HEK293 (cell line): Measurements from ENCODE around the gene IFIT5.

Experiments used
- CTCF ChIA-PET: fragments of 350-600 bp; formaldehyde crosslinking; extraction: SDS; loops from one replicate; lab custom pipeline; 2021; ENCODE audit warnings: antibody characterized with exemption; lab: Yijun Ruan, JAX
- POLR2A ChIA-PET: fragments of 300-600 bp; formaldehyde crosslinking; extraction: SDS; loops from one replicate; lab custom pipeline; 2020; ENCODE audit warnings: antibody characterized with exemption, inconsistent platforms; lab: Yijun Ruan, JAX
- H3K27ac ChIP-seq: fragments of 200-500 bp; sonication (Bioruptor generic); 2 replicates; pipeline ENCODE4 v1.5.1; 2014; ENCODE audit warnings: low read depth, low read length, control low read depth, inconsistent platforms; ENCODE audit errors: extremely low read depth
- H3K36me3 ChIP-seq, 2 experiments: fragments of 200-500 bp in 1 of 2; sonication (Bioruptor generic) in 1 of 2; 1 replicate in 1 of 2; 2 replicates in 1 of 2; pipeline ENCODE4 v1.5.1; 2014 to 2017; ENCODE audit warnings: inconsistent platforms in 2 of 2, low read length in 2 of 2; ENCODE audit not compliant: control insufficient read depth in 2 of 2, insufficient read depth in 1 of 2
- H3K4me1 ChIP-seq: fragments of 200-500 bp; sonication (Bioruptor generic); 2 replicates; pipeline ENCODE4 v1.5.1; 2014; ENCODE audit warnings: mild to moderate bottlenecking, low read length, inconsistent platforms; ENCODE audit not compliant: control insufficient read depth, insufficient read depth
- H3K4me3 ChIP-seq: 2 replicates; pipeline ENCODE4 v1.5.1; 2011; ENCODE audit warnings: low read depth, mild to moderate bottlenecking, control low read depth, low read length, moderate library complexity
- H3K9me3 ChIP-seq: fragments of 200-500 bp; sonication (Bioruptor generic); 2 replicates; pipeline ENCODE4 v1.5.1; 2014; ENCODE audit warnings: low read depth, low read length, inconsistent platforms; ENCODE audit not compliant: control insufficient read depth, insufficient read depth
- EGR2 ChIP-seq: fragments of 450-650 bp; formaldehyde crosslinking; IDR thresholded peaks from 2 replicates; pipeline ENCODE4 v1.5.1; 2016; ENCODE audit warnings: low read depth, missing biosample characterization, missing genetic modification characterization
- GFI1B ChIP-seq: fragments of 450-650 bp; formaldehyde crosslinking; IDR thresholded peaks from 2 replicates; pipeline ENCODE4 v1.5.1; 2016; ENCODE audit warnings: missing biosample characterization, missing genetic modification characterization
- KLF9 ChIP-seq: fragments of 450-650 bp; formaldehyde crosslinking; IDR thresholded peaks from 2 replicates; pipeline ENCODE4 v1.5.1; 2016; ENCODE audit warnings: missing biosample characterization, missing genetic modification characterization, low read depth
- MZF1 ChIP-seq: fragments of 450-650 bp; formaldehyde crosslinking; IDR thresholded peaks from 2 replicates; pipeline ENCODE4 v1.5.1; 2017; ENCODE audit warnings: missing biosample characterization, missing genetic modification characterization, borderline replicate concordance
- ZBTB21 ChIP-seq: fragments of 450-650 bp; formaldehyde crosslinking; IDR thresholded peaks from 2 replicates; pipeline ENCODE4 v1.5.1; 2017; ENCODE audit warnings: missing biosample characterization, missing genetic modification characterization
- ZBTB7A ChIP-seq: fragments of 450-650 bp; formaldehyde crosslinking; IDR thresholded peaks from 2 replicates; pipeline ENCODE4 v1.5.1; 2016; ENCODE audit warnings: low read depth, missing biosample characterization, missing genetic modification characterization
- ZBTB8A ChIP-seq: fragments of 450-650 bp; formaldehyde crosslinking; IDR thresholded peaks from 2 replicates; pipeline ENCODE4 v1.5.1; 2016; ENCODE audit warnings: missing biosample characterization, missing genetic modification characterization
- ZFHX2 ChIP-seq: fragments of 450-650 bp; formaldehyde crosslinking; conservative IDR thresholded peaks from 2 replicates; pipeline ENCODE4 v1.5.1; 2016; ENCODE audit warnings: missing biosample characterization, missing genetic modification characterization
- ZNF140 ChIP-seq: fragments of 450-650 bp; formaldehyde crosslinking; IDR thresholded peaks from 2 replicates; pipeline ENCODE4 v1.5.1; 2016; ENCODE audit warnings: missing biosample characterization, missing genetic modification characterization
- ZNF221 ChIP-seq: fragments of 450-650 bp; formaldehyde crosslinking; IDR thresholded peaks from 2 replicates; pipeline ENCODE4 v1.5.1; 2017; ENCODE audit warnings: missing biosample characterization, missing genetic modification characterization, borderline replicate concordance
- ZNF266 ChIP-seq: fragments of 450-650 bp; formaldehyde crosslinking; IDR thresholded peaks from 2 replicates; pipeline ENCODE4 v1.5.1; 2016; ENCODE audit warnings: missing biosample characterization, missing genetic modification characterization, low read depth
- ZNF280D ChIP-seq: fragments of 450-650 bp; formaldehyde crosslinking; IDR thresholded peaks from 2 replicates; pipeline ENCODE4 v1.5.1; 2016; ENCODE audit warnings: missing biosample characterization, missing genetic modification characterization
- ZNF354C ChIP-seq: fragments of 450-650 bp; formaldehyde crosslinking; IDR thresholded peaks from 2 replicates; pipeline ENCODE4 v1.5.1; 2016; ENCODE audit warnings: missing biosample characterization, missing genetic modification characterization, low read depth, borderline replicate concordance
- ZNF433 ChIP-seq: fragments of 450-650 bp; formaldehyde crosslinking; IDR thresholded peaks from 2 replicates; pipeline ENCODE4 v1.5.1; 2016; ENCODE audit warnings: missing biosample characterization, missing genetic modification characterization, low read depth
- ZNF48 ChIP-seq: fragments of 450-650 bp; formaldehyde crosslinking; IDR thresholded peaks from 2 replicates; pipeline ENCODE4 v1.5.1; 2016; ENCODE audit warnings: missing biosample characterization, missing genetic modification characterization
- ZNF514 ChIP-seq: fragments of 450-650 bp; formaldehyde crosslinking; IDR thresholded peaks from 2 replicates; pipeline ENCODE4 v1.5.1; 2016; ENCODE audit warnings: missing biosample characterization, missing genetic modification characterization
- ZNF768 ChIP-seq: fragments of 450-650 bp; formaldehyde crosslinking; IDR thresholded peaks from 2 replicates; pipeline ENCODE4 v1.5.1; 2018; ENCODE audit warnings: missing biosample characterization, mild to moderate bottlenecking, missing genetic modification characterization
- ZSCAN4 ChIP-seq: fragments of 450-650 bp; formaldehyde crosslinking; IDR thresholded peaks from 2 replicates; pipeline ENCODE4 v1.5.1; 2017; ENCODE audit warnings: missing biosample characterization, missing genetic modification characterization
- ZSCAN5A ChIP-seq: fragments of 450-650 bp; formaldehyde crosslinking; IDR thresholded peaks from 2 replicates; pipeline ENCODE4 v1.5.1; 2016; ENCODE audit warnings: missing biosample characterization, missing genetic modification characterization
- TF ChIP-seq, protein P1 (sequence below): fragments of 450-650 bp; formaldehyde crosslinking; IDR thresholded peaks from 2 replicates; pipeline ENCODE4 v1.5.1; 2016; ENCODE audit warnings: missing biosample characterization, missing genetic modification characterization
- TF ChIP-seq, protein P2 (sequence below): fragments of 450-650 bp; formaldehyde crosslinking; IDR thresholded peaks from 2 replicates; pipeline ENCODE4 v1.5.1; 2016; ENCODE audit warnings: missing biosample characterization, missing genetic modification characterization

The IFIT5 gene

DNA sequence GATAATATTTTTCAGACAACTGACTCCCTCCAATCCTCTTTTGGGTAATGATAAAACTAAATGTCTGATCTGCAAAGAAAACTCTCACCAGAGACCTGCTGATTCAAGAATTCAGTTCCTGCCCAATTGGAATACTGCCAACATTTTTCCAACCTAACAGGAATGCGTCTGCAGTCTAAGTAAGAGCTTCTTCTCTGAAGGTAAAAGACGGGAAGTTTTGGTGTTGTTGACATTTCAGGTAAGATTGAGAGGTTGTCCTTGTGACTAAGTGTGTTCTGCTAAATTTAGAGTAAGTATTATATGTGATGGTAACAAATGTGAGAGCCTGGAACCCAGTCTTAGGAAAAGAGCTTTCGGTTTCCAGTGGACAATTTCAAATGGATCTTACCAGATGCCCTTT lies 17.6 kb downstream of the IFIT5 start:
- TF ChIP-seq ZBTB7A (tag by site-specific recombination) (no peak), KLF9 (tag by site-specific recombination) (no peak), ZNF433 (tag by site-specific recombination) (no peak), ZNF140 (tag by site-specific recombination) (no peak), ZNF354C (tag by site-specific recombination) (no peak), EGR2 (no peak), ZFHX2 (tag by site-specific recombination) (no peak), ZNF514 (tag by site-specific recombination) (no peak), MZF1 (tag by site-specific recombination) (no peak), ZSCAN5A (no peak)
- TF ChIP-seq, protein P1, sequence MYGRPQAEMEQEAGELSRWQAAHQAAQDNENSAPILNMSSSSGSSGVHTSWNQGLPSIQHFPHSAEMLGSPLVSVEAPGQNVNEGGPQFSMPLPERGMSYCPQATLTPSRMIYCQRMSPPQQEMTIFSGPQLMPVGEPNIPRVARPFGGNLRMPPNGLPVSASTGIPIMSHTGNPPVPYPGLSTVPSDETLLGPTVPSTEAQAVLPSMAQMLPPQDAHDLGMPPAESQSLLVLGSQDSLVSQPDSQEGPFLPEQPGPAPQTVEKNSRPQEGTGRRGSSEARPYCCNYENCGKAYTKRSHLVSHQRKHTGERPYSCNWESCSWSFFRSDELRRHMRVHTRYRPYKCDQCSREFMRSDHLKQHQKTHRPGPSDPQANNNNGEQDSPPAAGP (tag by site-specific recombination) = no peak
- TF ChIP-seq, protein P2, sequence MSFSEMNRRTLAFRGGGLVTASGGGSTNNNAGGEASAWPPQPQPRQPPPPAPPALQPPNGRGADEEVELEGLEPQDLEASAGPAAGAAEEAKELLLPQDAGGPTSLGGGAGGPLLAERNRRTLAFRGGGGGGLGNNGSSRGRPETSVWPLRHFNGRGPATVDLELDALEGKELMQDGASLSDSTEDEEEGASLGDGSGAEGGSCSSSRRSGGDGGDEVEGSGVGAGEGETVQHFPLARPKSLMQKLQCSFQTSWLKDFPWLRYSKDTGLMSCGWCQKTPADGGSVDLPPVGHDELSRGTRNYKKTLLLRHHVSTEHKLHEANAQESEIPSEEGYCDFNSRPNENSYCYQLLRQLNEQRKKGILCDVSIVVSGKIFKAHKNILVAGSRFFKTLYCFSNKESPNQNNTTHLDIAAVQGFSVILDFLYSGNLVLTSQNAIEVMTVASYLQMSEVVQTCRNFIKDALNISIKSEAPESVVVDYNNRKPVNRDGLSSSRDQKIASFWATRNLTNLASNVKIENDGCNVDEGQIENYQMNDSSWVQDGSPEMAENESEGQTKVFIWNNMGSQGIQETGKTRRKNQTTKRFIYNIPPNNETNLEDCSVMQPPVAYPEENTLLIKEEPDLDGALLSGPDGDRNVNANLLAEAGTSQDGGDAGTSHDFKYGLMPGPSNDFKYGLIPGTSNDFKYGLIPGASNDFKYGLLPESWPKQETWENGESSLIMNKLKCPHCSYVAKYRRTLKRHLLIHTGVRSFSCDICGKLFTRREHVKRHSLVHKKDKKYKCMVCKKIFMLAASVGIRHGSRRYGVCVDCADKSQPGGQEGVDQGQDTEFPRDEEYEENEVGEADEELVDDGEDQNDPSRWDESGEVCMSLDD (tag by site-specific recombination) = no peak
- Histone ChIP-seq H3K4me3 (no peak overlapping the region), H3K9me3 (no peaks in the 10 kb centered on the region), H3K36me3 (no peaks in the 10 kb centered on the region), H3K4me1 (no peaks in the 10 kb centered on the region), H3K27ac (no peak overlapping the region)
- ChIA-PET CTCF (interaction anchor here (0.9 to 1.3 kb wide), 5 partner anchors 10 to 133 kb away, joined by 3 to 6 read pairs (median 5); no protein-coding TSS in a partner anchor), POLR2A (interaction anchor here (0.5 kb wide), 1 partner anchor 39 kb away, joined by 9 read pairs; the partner anchor contains the start of gene IFIT1)

- CTCF ChIA-PET = no interaction called here
- H3K4me1 ChIP-seq = no peaks in the 10 kb centered on the region
- H3K27ac ChIP-seq = no peak overlapping the region
- H3K4me3 ChIP-seq = no peak overlapping the region
- H3K9me3 ChIP-seq = no peaks in the 10 kb centered on the region
- POLR2A ChIA-PET = no interaction called here
- TF ChIP-seq GFI1B (tag by site-specific recombination) = no peak
- TF ChIP-seq ZNF768 = no peak
- TF ChIP-seq ZNF280D (tag by site-specific recombination) = no peak
- no peak for TF ChIP-seq ZSCAN4 (tag by site-specific recombination)
- TF ChIP-seq ZNF266 = no peak
- TF ChIP-seq ZBTB21 (tag by site-specific recombination) = no peak
- TF ChIP-seq ZNF221 (tag by site-specific recombination) = no peak
- TF ChIP-seq ZBTB8A (tag by site-specific recombination) = no peak
- TF ChIP-seq ZNF48 = no peak
- TF ChIP-seq, all 188 proteins: peak for 0
- no peaks in the 10 kb centered on the region for H3K36me3 ChIP-seq
Observed at GRCh38 chr10:89438525-89438924, 24.2 kb downstream of the IFIT5 start.
